Fibroblast of the conjunctiva (primary cell): ENCODE data around the gene WHRN.

Experiments
- DNase-seq: peaks from one replicate; pipeline ENCODE4 v3.0.0-alpha.2; 2010; ENCODE audit warnings: low read depth

The WHRN gene

DNA sequence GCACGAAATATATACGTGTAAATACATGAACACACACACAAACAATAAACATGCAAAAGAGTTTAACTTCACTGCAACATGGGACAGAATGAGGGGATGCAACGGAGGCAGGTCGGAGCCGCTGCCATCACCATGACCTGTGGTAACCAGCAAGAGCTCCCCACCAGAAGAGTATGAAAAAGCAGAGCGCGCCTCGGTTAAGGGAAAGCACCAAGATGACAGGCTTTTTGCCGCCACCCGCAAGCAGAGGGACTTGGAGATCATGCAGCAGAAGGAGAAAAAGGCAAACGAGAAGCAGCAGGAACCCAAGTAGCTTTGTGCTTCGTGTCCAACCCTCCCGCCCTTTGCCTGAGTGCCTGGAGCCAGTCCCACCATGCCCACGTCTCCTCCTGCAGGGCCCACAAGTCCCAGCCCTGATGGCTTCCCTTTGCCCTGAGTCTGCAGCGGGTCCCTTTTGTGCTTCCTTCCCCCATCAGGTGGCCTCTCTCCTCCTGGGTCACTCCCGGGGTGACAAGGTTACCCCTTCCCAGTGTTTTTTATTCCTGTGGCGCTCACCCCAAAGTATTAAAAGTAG lies 13.8 kb downstream of the WHRN start:
- no peak for DNase-seq

DNA sequence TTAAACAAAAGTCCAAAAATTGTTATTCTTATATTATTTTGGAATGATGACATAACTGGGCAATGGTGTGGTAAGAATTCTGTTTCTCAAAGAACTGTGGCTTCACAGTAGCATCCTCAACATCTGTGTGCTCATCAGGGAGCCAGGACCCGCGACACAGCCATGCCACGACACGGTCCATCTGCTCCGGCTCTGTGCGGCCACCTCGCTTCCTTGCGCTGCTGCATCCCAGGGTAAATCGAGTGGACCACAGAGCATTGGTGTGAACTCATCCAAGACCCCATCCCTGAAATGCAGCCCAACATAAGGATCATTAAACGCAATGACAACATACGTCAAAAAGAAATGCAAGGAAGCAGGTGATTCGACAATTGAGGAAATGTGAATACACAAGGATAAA lies 15.3 kb downstream of the WHRN start:
- no peak for DNase-seq

GRCh38 chr9:114488398-114489129 lies 16.7 kb downstream of the WHRN start:
- no peak for DNase-seq

DNA sequence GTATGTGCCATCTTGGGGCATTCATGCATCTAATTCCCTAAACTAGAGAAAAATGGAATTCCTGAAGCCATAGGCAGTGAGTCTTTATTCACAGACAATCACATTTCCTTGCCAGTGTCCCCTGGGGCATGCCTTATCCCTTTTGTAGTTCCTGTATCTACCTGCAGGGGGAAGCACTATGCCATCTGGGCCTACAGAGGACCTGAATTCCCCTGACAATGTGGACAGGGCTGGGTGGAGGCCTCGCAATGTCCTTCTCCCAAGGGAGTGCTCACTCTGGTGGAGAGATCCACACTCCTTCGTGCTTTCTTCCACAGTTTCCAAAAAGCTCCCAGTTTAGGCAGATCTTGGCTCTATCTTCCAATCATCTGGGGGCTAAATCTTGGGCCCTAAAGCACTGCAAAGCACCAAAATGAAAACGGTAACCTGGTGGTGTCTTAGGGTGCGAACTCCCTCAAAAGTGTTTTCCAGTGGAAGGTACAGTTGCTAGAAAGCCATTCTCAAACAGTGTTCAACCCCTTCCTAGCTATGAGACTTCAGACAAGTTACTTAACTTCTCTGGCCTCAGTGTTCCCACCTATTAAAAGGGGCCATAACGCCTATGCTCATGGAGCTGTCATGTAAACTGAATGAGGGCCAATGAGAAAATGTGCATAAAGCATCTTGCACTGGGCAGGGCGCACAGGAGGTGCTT lies 17.5 kb downstream of the WHRN start:
- DNase-seq = no peak

DNA sequence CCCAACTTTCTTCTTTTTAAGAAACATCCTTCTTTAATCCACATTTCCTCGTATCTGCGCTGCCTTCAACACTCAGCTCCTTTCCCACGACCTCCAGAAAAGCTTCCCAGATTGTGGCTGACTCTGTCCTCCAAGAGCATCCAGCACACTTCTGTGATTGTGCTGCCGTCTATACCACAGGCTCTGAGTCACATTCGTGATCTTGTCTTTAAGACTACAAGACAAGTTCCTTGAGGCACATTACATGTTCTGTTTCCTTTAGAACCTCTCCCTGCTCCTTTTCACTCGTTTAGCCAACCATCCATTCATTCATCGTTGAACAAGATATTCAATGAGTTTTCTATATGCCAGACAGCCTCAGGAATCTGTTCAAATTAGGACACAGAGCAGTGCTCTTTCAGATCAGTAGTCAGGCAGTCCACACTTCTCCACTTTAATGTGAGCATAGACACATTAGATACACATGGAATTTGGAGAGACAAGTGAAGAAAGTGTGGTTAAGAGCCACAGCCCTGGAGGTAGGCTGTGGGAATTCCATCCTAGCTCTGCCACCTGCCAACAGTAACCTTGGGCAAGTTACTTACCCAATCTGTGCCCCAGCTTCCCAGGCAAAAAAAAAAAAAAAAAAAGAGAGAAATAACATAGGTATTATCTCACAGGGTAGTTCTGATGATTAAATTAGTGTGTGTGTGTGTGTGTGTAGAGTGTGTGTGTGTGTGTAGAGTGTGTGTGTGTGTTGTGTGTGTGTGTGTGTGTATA lies 18.9 kb downstream of the WHRN start:
- DNase-seq = no peak

DNA sequence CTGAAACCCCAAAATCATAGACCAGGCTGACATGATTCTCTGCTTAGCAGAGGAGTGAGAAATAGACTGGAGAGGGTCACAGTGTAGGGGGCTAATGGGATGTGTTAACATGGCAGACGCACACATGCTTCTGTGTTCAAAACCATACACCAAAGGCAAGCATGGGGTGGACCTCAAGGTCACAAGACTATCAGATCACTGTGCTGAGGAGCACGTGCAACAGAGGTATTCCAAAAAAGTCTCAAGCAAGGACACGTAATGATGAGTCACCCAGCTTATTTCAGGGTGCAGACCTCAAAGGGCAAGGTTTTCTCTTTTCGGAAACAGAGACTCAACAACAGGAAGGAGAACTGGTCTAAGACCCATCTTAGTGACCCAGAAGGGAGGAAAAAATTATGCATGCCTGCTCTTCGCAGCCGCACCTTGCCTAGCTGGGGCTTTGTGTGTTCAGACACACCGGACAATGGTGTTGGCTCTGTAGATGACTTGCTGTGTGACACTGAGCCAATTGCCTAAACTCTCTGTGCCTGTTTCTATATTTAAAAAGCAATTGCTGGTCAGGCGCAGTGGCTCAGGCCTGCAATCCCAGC lies 20.3 kb downstream of the WHRN start:
- no peak for DNase-seq

DNA sequence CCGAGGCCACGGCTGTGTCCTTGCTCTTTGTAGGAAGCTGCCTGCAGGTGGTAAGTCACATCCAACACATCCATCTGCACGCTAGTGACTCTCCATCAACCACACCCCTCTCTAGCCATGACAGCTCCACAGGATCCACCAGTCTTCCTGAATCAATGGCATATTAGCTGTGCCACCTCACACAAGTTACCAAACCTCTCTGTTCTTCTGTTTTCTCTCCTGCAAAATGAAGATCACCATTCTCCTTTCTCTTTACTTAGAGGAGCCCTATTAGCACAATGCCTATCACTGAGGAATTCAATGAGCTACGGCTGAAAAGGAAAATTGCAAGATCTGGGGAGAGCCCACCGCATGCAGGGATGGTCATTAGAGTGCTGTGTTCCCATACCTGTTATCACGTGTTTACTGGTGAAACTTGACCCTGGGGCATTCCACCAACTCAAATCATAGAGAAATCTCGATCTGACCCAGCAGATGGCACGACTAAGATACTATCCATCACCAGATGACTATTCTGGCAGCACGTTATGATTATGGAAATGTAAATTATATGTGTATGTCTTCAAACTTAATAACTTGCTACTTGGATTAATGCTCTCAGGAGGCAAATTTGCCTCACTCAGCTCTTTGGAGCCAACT lies 20.9 kb downstream of the WHRN start:
- DNase-seq = no peak

GRCh38 chr9:114483499-114483898 lies 21.8 kb downstream of the WHRN start:
- DNase-seq = no peak

DNA sequence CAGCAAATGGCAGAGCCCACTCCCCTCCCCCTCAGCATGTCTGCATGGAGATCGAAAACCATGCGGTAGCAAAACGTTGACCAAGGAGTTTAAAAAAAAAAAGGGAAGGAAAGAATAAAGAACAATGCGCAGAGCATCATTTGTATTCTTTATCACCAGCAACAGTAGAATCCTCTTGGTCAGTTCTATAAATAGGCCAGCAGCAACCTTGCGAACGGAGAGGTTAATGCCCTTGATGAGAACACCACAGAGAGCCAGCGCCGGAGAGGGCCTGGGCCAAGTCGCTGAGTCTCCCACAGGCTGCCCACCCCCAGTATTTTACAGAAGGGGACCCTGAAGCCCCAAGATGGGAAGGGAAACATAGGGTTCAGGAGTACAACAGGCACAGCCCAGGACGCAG lies 22.7 kb downstream of the WHRN start:
- DNase-seq = no peak

DNA sequence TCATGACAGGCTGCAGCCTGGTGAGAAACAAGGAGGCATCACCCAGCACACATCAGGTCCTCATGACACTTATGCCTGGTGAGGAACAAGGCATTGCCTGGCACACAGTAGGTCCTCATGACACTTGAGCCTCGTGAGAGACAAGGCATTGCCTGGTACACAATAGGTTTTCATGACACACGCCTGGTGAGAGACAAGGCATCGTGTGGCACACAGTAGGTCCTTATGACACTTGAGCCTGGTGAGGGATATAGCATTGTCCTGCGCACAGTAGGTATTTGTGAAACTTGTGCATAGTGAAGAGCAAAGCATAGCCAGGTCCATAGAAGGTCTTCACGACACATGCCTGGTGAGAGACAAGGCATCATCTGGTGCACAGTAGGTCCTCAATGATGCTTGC lies 23.5 kb downstream of the WHRN start:
- DNase-seq = no peak

DNA sequence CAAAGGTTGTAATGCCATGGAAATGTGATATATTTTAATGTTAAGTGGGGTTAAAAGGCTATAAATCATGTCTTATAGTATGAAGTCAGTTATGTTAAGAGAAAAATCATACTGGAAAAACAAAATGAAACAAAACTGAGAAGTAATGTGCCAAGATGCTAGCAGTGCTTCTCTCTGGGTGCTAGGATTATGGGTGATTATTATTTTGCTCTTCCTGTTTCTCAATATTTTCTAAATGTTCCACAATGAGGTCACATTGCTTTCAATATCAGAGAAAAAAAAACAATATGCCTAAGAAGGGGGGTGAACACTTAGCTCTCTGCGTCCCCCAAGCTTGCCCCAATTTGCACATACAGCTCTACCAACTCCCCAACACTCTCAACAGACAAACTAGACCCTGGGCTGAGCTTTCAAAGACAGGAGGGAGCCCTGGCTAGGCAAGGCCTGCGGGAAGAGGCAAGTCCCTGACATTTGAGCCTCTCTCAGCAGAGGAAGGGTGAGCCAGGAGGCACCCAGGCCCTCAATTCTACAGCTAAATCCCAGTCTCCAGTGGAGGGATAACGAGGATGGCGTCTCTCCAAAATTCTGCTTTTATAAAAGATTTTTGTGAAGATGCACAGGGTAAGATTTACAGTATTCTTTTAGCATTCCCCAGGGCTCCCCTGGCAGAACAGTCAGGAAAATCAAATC lies 24.4 kb downstream of the WHRN start:
- DNase-seq = no peak

GRCh38 chr9:114478871-114479270 lies 26.4 kb downstream of the WHRN start:
- no peak for DNase-seq

- no peak for DNase-seq
Measured at GRCh38 chr9:114478459-114478858, 26.8 kb downstream of the WHRN start.

GRCh38 chr9:114477642-114478041 lies 27.6 kb downstream of the WHRN start:
- no peak for DNase-seq

DNA sequence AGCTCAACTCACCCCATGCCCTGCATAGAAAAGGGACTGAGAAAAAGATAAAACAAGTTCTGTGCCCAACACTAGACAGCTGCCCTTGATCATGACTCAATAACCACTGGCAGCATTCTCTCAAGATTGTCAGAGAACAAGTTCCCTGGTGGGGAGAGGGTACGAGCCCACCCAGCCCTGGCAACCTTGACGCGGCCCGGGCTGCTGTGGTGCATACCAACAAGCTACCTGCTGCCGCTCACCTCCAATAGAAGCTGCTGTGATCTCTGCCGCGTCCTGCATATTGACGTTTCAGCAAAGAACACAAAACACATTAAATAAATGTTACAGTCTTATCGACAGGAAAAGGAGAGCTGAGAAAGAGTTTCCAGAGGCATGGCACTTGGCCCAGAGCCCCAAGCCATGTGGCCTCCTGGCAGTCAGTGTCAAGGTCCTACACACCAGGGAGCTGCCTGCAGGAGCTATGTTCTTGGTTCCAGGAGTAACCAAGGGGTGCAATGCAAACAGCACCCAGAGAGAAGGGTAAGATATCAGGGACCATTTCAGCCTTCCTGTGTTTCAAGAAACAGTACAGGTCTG lies 28.3 kb downstream of the WHRN start:
- DNase-seq = no peak

- DNase-seq = no peak
Measured at GRCh38 chr9:114475412-114476135, 29.7 kb downstream of the WHRN start.

DNA sequence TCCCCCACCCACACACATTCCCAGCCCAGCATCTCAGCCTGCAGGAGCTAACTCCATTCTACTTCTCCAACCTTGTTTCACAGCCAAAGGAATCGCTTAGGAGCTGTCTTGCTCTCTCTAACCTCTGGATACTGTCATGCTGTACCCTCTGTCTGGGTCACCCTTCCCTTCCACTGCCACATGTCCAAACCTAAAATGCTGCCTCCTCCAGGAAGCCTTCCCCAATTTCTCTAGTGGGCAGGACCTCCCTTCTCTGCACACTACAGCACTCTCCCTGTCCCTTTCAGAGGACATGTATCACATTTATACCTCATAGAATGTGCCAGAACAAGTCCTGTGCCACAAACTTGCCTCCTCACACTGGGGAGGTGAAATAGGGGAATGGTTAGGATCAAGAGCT lies 30.8 kb downstream of the WHRN start:
- no peak for DNase-seq

DNA sequence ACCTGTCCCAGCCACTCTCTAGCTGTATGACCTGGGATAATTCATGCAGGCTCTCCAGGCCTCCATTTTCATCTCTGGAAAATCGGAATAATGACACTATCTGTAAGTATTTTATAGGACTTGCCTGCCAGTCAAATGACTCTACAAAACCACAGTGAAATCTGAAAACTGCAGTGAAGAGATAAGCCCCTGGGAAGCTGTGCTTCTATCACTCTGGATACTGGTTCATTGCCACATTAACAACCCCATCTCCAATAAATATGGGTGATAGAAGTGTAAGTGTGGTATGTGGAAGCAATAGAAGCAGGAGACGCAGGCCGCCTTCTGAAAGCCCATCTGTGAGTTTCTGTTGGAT lies 31.8 kb downstream of the WHRN start:
- DNase-seq = no peak

DNA sequence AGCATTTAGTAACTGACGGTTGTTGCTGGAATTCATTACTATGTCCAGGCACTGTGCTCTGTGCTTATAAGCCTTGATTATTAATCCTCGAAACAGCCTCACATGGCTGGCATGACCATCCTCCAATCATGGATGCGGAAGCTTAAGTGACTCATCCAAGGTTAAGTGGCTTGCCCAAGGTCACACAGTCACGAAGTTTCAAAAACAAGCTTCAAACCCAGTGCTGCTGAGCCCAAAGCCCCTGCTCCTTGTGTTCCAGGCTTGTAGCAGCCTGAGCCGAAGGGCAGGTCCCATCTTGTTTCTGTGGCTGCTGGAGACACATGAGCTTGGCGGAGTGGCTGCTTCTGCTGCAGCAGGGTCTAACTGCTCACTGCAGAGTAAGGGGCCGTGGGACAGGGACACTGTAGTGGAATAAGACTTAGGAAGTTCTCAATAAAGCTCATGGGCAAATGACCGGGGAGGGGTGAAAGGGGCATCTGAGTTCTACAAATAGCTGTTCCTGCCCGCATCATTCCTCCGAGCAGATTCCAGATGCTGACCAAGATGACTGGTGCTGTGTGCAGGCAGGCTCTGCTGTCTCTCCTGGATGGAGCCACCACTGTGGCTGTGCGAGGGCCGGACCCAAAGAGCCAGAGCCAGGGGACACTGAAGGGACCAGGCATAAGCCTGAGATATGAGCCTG lies 32.4 kb downstream of the WHRN start:
- no peak for DNase-seq

- DNase-seq = no peak
Measured at GRCh38 chr9:114471157-114471556, 34.1 kb downstream of the WHRN start.
